CD4-positive, alpha-beta memory T cell (primary cell): Measurements from ENCODE around the gene SNAP47. TPM values are rescaled to one million over a fixed set of nuclear protein-coding genes. Genes with fewer than 3 reads are reported as not detected.

Source experiments
- polyA plus RNA-seq, 2 donors: library from polyadenylated mRNA; unstranded; fragments of 300-500 nt; fragmentation: Illumina TruSeq; gene quantifications; one replicate each; pipeline ENCODE4 v1.2.3, GENCODE V29; 2021
- total RNA-seq, 2 experiments: library from RNA; stranded (reverse); gene quantifications; one replicate each; pipeline ENCODE4 v1.2.3, GENCODE V29; 2021

SNAP47 gene
- total and polyA plus RNA-seq, 4 experiments from 2014 or later: 27.0 to 53.6 (median 38.5) TPM

Other genes with a start within 250 kb of the SNAP47 start
- gene ZNF678, start 171.9 kb upstream of the SNAP47 start, total RNA-seq: 10 to 100 TPM in 1 of 2 experiments, 1 to 10 TPM in 1; 8.4 to 10.2 TPM
- 1 to 10 TPM; 3.0 to 4.1 TPM for gene ZNF678, start 171.9 kb upstream of the SNAP47 start, polyA plus RNA-seq
- gene JMJD4, start 133 bp upstream of the SNAP47 start, total RNA-seq: 10 to 100 TPM; 32.4 to 34.1 TPM
- gene JMJD4, start 133 bp upstream of the SNAP47 start, polyA plus RNA-seq: 10 to 100 TPM; 22.6 to 26.9 TPM
- not detected for gene PRSS38, start 80.2 kb downstream of the SNAP47 start, total RNA-seq
- gene PRSS38, start 80.2 kb downstream of the SNAP47 start, polyA plus RNA-seq: not detected
- gene WNT9A, start 212.5 kb downstream of the SNAP47 start, total RNA-seq: under 1 TPM; 0.08 to 0.15 TPM
- under 1 TPM in 1 of 2 donors, not detected in 1; 0.08 TPM for gene WNT9A, start 212.5 kb downstream of the SNAP47 start, polyA plus RNA-seq